GM21723 (cell line): Measurements from ENCODE around the gene PHKA1.
"Not testable (repeated sequence)": the region's sequence is repeated elsewhere in the genome, so short reads cannot be mapped to it uniquely, and the experiment has no call there.

Source experiments
- ATAC-seq: cut with Tn5 transposase; IDR thresholded peaks from one replicate; pipeline ENCODE4 v1.9.1; 2021; ENCODE audit warnings: mild to moderate bottlenecking, moderate library complexity; ENCODE audit not compliant: unreplicated experiment

The PHKA1 gene

GRCh38 chrX:72713599-72714477, at the start of gene PHKA1:
PHKA1 (minus strand) TSS chrX:72714306; CDS start chrX:72713880, 426 bp downstream.
- ATAC-seq = not testable (repeated sequence)

GRCh38 chrX:72760454-72760853, 46.3 kb upstream of the PHKA1 start:
- not testable (repeated sequence) for ATAC-seq

- ATAC-seq = not testable (repeated sequence)
Observed at GRCh38 chrX:72748545-72748944, 34.4 kb upstream of the PHKA1 start.

- ATAC-seq = not testable (repeated sequence)
Observed at GRCh38 chrX:72745546-72745945, 31.4 kb upstream of the PHKA1 start.

GRCh38 chrX:72735561-72735960, 21.5 kb upstream of the PHKA1 start:
- ATAC-seq = no peak

- not testable (repeated sequence) for ATAC-seq
Observed at GRCh38 chrX:72733636-72734035, 19.5 kb upstream of the PHKA1 start.

- no peak for ATAC-seq
Observed at GRCh38 chrX:72727846-72728245, 13.7 kb upstream of the PHKA1 start.

GRCh38 chrX:72716766-72717165, 2.7 kb upstream of the PHKA1 start:
- ATAC-seq = no peak

- ATAC-seq = no peak
Observed at GRCh38 chrX:72715546-72715945, 1.4 kb upstream of the PHKA1 start.

- no peak for ATAC-seq
Observed at GRCh38 chrX:72714478-72714916, 391 bp upstream of the PHKA1 start.

- ATAC-seq = no peak
Observed at GRCh38 chrX:72713130-72713529, 976 bp downstream of the PHKA1 start.

GRCh38 chrX:72712094-72712755, 1.9 kb downstream of the PHKA1 start:
- ATAC-seq = no peak

GRCh38 chrX:72705814-72706213, 8.3 kb downstream of the PHKA1 start:
- no peak for ATAC-seq

- no peak for ATAC-seq
Observed at GRCh38 chrX:72705111-72705510, 9.0 kb downstream of the PHKA1 start.

- ATAC-seq = no peak
Observed at GRCh38 chrX:72694170-72694569, 19.9 kb downstream of the PHKA1 start.

GRCh38 chrX:72693477-72693876, 20.6 kb downstream of the PHKA1 start:
- no peak for ATAC-seq

- ATAC-seq = no peak
Observed at GRCh38 chrX:72687396-72687795, 26.7 kb downstream of the PHKA1 start.

- ATAC-seq = no peak
Observed at GRCh38 chrX:72685810-72686456, 28.2 kb downstream of the PHKA1 start.

- ATAC-seq = no peak
Observed at GRCh38 chrX:72685018-72685417, 29.1 kb downstream of the PHKA1 start.

- no peak for ATAC-seq
Observed at GRCh38 chrX:72683631-72684030, 30.5 kb downstream of the PHKA1 start.

- ATAC-seq = no peak
Observed at GRCh38 chrX:72676465-72676864, 37.6 kb downstream of the PHKA1 start.

GRCh38 chrX:72673951-72674350, 40.2 kb downstream of the PHKA1 start:
- ATAC-seq = not testable (repeated sequence)
